NCI-H1105 (cell line): ENCODE measurements around the gene SMG6.

Source experiments
- DNase-seq: peaks from one replicate; lab custom pipeline; 2025; lab: John Stamatoyannopoulos, UW

SMG6 gene

DNA sequence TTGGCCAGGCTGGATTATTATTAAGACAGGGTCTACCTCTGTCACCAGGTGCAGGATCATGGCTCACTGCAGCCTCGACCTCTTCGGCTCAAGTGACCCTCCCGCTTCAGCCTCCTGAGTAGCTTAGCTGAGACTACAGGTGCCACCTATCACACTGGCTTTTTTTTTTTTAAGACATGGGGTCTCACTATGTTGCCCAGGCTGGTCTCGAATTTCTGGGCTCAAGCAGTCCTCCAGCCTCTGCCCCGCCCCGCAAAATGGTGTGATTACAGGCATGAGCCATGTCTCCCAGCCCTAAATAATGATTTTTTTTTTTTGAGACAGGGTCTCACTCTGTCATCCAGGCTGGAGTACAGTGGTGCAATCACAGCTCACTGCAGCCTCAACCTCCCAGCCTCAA is 256.0 kb downstream of the SMG6 start:
- DNase-seq = no peak

DNA sequence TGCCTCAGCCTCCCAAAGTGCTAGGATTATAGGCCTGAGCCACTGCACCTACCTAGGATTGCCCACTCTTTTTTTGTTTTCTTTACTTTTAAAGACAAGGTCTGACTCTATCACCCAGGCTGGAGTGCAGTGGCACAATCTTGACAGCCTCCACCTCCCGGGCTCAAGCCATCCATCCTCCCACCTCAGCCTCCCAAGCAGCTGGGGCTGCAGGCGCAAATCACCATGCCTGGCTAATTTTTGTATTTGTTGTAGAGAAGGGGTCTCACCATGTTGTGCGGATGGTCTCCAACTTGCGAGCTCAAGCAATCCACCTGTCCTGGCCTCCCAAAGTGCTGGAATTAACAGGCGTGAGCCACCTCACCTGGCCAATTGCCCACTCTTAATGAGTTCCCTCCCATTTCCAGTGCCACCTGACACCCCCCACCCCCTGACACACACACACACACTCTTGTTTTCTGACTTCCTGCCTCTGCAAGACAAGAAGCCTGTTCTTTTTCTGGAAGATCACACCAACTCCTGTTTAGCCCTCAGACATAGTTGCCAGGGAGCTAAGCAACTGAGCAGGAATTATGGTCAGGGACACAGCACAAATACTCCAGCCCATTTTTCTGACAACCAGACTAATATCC is 259.2 kb downstream of the SMG6 start:
- DNase-seq = no peak

DNA sequence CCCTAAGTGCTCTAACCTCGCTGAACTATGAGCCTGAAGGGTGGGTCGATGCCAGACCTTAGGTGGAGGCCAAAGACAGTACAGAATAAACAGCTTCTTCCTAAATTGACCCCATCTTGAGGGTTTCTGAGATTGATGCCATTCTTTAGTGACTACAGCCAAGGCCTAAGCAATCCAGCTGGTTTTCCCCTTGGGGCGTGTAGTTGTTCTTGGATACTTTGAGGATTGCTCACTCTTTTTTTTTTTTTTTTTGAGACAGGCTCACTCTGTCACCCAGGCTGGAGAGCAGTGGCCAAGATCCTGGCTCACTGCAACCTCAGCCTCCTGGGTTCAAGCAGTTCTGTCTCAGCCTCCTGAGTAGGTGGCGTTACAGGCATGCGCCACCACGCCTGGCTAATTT is 259.8 kb downstream of the SMG6 start:
- no peak for DNase-seq

DNA sequence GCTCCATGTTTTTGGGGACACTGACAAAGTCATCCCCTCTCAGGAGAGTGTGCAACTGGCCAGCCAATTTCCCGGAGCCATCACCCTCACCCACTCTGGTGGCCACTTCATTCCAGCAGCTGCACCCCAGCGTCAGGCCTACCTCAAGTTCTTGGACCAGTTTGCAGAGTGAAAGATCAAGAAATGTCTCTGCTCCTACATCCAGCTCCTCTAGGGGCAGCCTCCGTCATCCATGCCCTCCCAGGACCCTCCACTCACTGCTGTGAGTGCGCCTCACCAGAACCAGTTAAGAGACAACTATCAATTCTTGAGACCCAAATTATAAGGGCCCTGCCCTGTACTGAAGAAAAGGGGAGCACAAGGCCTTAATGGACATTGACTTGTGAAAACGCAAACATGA is 260.7 kb downstream of the SMG6 start:
- no peak for DNase-seq

DNA sequence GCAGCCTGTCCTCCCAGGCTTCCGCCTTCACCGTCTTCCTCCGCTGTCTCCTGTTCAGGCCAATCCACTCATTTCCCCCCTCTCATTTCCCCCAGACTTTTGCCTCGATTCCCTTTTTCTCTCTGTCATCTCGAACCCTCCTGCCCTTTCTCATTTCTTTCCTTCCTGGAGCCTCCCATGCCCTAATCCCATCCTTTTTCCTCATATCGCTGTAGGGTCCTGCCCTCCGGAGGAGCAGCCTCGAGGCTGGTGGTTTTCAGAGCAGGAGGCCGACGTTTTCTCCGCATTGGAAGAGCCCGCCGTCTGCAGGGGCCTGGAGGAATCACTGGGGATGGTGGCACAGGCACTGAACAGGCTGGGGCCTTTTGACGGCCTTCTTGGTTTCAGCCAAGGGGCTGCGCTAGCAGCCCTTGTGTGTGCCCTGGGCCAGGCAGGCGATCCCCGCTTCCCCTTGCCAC is 261.2 kb downstream of the SMG6 start:
- peak; percentile 4 for DNase-seq

DNA sequence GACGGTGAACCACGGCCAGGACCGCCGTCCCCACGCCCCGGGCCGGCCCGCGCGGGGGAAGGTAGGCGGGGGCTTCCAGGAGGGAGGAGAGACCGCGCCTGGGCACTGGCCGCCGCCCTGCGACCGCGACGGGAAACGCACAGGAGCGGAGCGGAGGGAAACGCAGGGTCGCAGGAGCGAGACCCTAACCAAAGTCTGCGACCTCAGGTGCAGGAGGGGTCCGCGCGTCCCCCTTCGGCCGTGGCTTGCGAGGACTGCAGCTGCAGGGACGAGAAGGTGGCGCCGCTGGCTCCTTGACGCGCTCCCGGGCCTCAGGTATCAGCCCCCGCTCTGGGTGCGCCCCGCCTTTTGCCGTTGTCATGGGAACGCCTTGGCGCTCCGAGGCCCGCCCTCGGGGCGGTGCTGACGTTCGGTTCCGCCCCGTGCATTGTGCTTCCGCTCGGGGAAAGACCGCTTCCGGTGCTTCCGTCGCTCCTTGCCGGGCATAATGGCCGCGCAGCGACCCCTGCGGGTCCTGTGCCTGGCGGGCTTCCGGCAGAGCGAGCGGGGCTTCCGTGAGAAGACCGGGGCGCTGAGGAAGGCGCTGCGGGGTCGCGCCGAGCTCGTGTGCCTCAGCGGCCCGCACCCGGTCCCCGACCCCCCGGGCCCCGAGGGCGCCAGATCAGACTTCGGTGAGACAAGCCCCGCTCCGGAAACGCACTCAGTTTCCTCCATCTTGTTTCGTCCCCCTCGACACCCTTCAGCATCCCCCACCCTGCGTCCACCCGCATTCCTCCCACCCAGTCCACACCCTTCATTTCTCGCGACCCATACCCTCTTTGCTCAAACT is 261.8 kb downstream of the SMG6 start, which contains the start of gene OVCA2:
TSS of gene OVCA2 (plus strand) at position 462 of the 829 bp plus-strand sequence. CDS start at position 488, 26 bp downstream.
- peak; percentile 87 for DNase-seq

DNA sequence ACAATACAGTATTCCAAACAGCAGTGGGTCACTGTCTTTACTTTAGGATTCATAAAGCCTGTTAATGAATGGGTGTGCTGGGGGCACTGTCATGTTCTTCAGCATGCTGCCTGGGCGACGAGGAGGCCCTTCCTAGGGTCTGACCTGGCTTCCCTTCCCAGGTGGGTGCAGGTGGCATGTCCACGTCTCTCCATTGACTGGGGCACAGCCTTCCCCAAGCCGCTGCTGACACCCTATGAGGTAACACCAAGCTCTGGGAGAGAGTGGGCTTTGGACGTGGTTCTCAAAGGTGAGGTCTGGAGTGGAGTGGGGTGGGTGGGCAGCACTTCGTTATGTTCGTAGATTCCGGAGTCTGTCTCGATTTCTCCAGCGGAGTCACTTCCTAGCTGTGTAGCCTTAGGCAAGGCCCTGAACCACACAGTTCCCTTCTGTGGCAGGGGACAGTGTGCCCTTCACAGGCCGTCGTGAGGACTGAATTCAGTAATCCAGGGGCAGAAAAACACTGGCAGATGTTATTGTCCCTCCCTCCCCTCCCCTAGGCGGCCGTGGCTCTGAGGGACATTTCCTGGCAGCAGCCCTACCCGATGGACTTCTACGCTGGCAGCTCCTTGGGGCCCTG is 262.5 kb downstream of the SMG6 start:
- DNase-seq = no peak

DNA sequence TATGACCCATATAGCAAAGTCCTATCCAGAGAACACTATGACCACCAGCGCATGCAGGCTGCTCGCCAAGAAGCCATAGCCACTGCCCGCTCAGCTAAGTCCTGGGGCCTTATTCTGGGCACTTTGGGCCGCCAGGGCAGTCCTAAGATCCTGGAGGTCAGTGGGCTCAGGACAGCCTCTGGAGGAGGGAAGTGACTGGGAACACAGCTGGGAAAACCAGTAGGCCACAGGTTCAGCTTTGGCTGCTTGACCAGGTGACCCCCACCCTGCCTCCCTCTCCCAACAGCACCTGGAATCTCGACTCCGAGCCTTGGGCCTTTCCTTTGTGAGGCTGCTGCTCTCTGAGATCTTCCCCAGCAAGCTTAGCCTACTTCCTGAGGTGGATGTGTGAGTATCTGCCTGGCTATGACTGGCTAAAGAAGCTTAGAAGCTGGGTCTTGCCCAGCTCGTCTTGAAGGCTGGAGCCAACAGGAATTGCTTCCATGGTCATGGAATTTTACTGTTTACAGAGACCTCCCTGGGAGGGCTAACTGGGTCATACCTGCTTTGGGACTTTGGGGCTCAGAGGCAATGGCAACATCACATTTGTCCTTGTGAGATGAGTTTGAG is 263.3 kb downstream of the SMG6 start:
- no peak for DNase-seq

DNA sequence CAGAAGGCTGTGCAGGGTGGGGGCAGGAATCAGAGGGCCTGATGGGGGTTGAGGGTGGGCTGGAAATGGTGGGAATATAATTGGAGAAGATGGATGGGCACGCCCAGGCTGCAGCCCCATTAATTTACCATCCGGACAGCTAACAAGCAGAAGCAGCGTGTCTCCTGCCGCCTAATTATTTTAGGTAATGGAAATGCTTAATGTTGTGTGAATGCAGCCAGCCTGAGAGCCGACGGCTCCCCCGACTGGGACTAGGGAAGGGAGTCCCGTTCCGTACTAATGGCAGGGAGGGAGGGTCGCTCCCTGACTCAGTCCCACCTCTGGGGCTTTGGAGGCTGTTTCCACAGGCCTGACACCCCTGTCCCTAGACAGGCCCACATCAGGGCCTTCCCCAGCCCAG is 266.4 kb downstream of the SMG6 start:
- no peak for DNase-seq

DNA sequence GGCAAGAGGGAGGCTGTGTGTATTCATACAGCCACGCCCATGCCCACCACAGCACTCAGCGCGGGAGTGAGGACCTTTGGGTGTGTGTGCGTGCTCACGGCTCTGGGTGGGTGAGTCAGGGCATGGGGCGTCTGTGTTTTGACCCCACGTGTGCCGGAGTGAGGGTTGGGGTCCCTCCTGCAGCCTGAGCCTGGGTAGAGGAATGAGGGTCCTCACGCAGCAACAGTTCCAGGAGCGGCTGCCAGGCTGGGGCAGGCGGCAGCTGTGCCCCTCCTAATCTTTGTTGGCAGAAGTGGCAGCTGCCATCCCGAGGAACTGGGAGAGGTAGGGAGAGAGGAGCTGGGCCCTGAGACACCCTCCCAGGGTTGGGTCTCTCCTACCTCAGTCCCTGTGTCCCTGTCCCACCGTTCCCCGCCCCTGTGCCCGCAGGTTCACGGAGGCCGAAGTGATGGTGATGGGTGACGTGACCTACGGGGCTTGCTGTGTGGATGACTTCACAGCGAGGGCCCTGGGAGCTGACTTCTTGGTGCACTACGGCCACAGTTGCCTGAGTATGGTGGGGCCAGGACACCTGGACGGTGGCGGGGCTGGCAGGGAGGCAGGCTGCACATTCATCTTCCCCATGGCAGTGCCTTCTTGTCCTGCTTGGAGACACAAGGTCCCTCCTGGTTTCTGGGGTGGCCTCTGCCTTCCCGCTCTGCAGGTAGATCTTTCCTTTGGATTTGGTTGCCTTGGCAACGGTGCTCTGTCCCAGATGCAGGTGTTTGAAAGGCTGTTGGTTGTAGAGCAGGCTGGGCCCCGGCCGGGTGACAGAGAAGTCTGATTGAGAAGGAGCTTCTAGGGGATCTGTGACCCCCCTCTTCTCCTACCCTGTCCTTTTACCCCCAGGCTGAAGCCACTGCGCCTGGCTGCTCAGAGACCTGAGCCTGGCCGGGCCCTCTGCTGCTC is 267.8 kb downstream of the SMG6 start:
- no peak for DNase-seq

DNA sequence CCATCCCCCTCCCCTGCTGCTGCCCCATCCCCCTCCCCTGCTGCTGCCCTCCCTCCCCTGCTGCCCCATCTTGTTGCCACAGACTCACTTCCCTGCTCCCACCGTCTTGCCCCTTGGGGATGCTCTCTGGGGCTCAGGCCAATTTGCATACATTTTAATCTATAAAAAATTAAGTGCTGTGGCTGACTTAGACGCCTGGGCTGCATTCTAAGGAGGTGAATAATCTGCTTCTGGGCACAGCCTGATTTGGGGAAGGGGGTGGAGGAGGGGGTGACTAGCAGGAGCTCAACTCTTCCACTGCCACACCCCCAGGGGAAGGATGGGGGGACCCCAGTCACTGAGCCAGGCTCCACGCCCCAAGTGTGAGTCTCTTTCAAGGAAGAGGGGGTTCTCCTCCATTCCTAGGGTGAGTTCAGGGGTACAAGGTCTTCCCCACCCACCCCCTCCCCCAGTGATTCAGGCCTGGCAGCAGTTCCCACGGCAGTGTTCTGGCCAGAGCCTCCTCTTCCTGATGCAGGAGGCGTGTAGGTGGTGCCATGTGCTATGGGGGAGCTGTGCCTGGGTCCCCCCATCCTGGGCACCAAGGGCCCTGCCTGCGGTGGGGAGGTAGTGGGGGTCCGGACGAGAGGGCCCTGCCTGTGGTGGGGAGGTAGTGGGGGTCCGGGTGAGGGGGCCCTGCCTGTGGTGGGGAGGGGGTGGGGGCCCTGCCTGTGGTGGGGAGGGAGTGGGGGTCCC is 268.6 kb downstream of the SMG6 start:
- no peak for DNase-seq

DNA sequence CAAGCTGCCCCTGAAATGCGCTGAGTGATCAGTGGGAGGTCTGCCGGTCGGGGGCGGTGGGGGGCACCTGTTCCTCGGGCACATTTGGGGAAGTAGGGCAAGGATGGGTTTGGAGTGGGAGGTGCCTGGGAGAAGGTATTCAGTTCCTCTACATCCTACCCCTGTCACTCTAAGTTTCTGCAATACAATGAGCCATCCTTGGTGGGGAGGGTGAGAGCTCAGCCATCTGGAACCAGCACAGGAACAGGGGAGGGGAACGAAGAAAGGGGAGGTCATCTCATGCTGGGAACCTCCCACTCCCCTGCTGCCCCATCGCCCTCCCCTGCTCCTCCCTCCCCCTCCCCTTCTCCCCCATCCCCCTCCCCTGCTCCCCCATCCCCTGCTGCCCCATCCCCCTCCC is 269.4 kb downstream of the SMG6 start:
- no peak for DNase-seq

DNA sequence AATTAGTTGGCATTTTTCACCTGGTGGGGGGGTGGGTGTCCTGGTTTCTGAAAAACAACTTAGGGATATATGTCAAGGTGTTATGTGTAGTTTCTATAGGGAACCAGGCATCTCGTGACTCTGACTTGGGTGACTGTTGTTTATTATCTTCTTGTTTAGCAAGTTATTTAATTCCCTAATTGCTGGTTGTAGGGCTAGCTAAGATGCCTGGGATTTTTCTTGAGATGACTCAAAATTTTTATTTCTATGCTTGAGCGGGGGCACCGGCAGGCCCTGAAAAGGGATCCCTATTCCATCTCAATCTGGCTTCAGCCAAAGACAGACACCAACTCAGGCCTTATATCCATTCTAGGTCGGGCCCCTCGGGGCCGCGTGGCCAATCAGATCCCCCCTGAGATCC is 270.4 kb downstream of the SMG6 start:
- no peak for DNase-seq

DNA sequence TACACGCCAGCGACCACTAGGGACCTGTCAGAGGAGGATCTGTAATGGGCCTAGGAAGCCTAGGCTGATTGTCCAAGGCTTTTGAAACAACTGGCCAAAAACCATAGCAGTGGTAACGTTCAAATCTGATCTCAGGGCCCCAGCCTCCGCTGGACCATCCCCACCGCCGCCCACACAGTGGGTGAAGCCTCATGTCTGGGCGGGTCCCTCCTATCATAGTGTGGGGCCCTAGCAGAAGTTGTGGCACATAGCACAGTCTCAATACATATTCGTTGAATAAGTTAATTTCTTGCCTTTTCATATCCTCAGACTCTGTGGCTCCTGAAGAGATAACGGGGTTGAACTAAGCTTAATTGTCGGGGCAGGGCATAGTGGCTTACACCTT is 272.8 kb downstream of the SMG6 start:
- no peak for DNase-seq

DNA sequence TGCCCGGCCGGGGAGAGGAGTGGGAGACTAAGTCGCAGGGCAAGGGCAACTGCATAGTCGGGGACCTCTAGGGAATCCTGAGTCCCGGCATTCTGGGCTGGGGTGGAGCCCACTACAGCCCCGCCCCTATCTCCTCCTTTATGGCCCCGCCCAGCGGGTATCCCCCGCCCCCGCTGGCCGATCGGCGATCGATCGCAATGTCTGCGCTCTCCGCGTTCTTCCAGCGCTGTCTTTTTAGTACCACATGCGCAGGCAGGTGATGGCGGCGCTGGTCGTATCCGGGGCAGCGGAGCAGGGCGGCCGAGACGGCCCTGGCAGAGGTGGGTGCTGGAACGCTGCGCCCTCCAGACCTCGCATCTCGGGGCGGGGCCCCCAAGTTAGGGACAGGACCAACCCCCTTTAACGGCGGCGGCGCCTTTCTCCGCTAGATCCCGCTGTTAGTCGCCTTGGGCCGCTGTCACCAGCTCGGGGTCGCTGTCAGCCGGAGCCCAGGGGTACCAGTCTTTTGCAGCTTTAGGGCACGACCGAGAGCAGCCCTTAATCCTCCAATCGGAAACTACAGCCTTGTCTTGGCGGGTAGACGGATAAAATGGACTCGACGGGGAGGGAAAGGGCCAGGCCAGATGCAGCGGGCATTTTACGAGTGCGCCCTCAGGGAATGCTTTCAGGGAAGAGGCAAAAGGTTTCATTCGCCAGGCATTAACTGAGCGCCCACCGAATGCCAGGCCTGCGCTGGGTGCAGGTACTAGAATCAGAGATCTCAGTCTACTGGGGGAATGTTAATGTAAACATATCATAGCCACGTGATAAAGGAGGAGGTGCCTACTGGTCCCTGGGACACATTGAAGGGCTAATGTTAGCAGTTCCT is 273.4 kb downstream of the SMG6 start, which contains the start of gene DPH1:
TSS of gene DPH1 (plus strand) at position 243 of the 868 bp plus-strand sequence. CDS start at position 260, 17 bp downstream.
- peak; percentile 65 for DNase-seq

DNA sequence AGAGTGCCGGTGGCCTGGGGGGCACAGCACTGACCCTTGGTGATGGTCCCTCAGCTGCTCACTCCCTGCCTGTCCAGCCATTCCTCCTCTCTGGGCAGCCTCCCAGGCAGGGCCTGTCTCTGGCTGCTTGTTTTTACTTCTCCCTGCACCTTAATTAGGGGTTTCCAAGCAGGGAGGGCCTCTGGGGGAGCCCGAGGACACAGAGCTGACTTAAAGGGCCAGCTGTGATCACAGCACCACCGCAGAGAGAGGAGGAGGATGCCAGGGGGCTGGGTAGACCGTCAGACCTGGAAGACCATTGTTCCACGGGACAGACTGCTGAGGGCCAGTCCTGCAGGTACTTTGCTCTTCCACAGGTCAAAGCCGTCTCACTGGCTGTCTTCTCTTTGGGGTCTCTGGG is 274.8 kb downstream of the SMG6 start:
- DNase-seq = no peak

DNA sequence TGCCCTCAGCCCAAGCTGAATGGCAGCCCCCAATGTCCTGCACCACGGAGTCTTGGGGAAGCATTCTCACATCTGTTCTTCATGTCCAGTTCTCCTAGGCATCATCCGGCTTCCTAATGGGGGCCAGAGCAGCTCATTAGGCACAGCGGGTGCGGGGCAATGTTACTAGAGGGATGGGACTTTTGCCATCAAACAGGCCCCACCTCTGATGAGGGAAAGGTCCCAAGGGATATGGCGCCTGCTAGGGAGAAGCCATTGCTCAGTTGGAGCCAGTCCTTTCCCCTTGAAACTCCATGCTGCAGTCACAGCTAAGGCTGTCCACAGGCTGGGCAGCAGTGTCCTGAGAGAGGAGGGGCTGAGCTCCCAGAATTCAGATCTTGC is 275.4 kb downstream of the SMG6 start:
- DNase-seq = no peak

DNA sequence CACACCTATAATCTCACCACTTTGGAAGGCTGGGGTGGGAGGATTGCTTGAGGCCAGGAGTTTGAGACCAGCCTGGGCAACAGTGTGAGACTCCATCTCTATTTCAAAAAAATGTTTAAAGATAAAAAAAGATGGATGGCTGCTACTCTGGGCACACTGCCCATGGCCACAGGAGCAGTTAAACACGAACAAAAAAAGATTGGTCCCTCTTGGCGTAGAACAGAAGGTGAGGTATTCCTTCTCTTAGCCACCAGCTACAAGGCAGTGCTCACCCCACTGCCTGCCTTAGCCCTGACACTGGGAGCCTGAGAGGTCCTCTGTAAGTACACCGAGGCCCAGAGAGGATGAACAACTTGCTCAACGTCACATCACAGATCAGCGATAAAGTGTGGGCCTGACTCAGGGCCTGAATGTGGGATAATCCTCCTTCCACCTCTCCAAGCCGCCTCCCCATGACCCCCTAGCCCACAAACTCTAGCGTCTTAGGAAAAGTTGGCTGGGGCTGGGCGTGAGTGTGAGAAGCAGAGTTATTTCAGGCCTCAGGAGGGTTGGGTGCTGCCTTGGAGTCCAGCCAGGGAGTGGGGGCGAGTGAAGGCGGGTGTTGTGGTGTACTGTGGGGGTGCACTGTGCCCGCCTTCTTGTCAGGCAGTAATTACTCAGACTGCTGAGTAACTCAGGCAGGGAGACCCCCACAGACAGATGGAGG is 275.9 kb downstream of the SMG6 start:
- DNase-seq = no peak
